ENCODE data around the gene GBGT1.

GBGT1 gene

GRCh38 chr9:133129001-133129795 lies 34.5 kb downstream of the GBGT1 start:
- Histone ChIP-seq H3K4me1 (peaks cover 82 to 100% (median 100%) of the 10 kb centered on the region in 10 experiments), H3K4me3 (no peak overlapping the region), H3K36me3 (peaks cover 0 to 45% (median 13%) of the 10 kb centered on the region in 11 experiments; a peak in 11 of 22 replicates), H4K20me1 (peaks cover 9 to 100% (median 98%) of the 10 kb centered on the region in 11 experiments; a peak in 21 of 22 replicates), H3K9me3 (replicated peaks in 1 of 11) (no peaks in the 10 kb centered on the region), H3K27me3 (no peaks in the 10 kb centered on the region), H3K9ac (peak overlapping the region; percentile 8 to 83 (median 70); a peak in 18 of 22 replicates), H3K27ac (peak overlapping the region; percentile 13 to 84 (median 61); a peak in 16 of 22 replicates), H3K4me2 (peak overlapping the region; percentile 83 to 100 (median 97); a peak in 21 of 22 replicates)
- TF ChIP-seq Cebpa-rat (IDR thresholded peaks at IDR 0.05), result no peak

- peaks cover 81 to 100% (median 100%) of the 10 kb centered on the region in 10 experiments for H3K4me1 ChIP-seq
- peak overlapping the region; percentile 83 to 100 (median 97) for H3K4me2 ChIP-seq
- no peak overlapping the region for H3K4me3 ChIP-seq
- TF ChIP-seq Cebpa-rat (IDR thresholded peaks at IDR 0.05), result no peak
- no peaks in the 10 kb centered on the region for H3K27me3 ChIP-seq
- H3K36me3 ChIP-seq, result peaks cover 0 to 42% (median 11%) of the 10 kb centered on the region in 11 experiments; a peak in 11 of 22 replicates
- H4K20me1 ChIP-seq, result peaks cover 5 to 100% (median 94%) of the 10 kb centered on the region in 11 experiments; a peak in 21 of 22 replicates
- H3K9ac ChIP-seq, result peak overlapping the region; percentile 53 to 83 (median 70); a peak in 18 of 22 replicates
- peak overlapping the region in 8 of 11 experiments; percentile 47 to 88 (median 80); a peak in 16 of 22 replicates for H3K27ac ChIP-seq
- no peaks in the 10 kb centered on the region for H3K9me3 ChIP-seq (replicated peaks in 1 of 11)
Measured at GRCh38 chr9:133128152-133128551, 35.6 kb downstream of the GBGT1 start.

GRCh38 chr9:133127340-133127981 lies 36.3 kb downstream of the GBGT1 start:
- no peaks in the 10 kb centered on the region for H3K27me3 ChIP-seq
- H3K4me2 ChIP-seq, result peak overlapping the region; percentile 83 to 100 (median 97)

GRCh38 chr9:133126697-133127339 lies 36.9 kb downstream of the GBGT1 start:
- peaks cover 0 to 28% (median 7%) of the 10 kb centered on the region in 11 experiments; a peak in 10 of 22 replicates for H3K36me3 ChIP-seq
- peak overlapping the region; percentile 10 to 58 (median 36); a peak in 16 of 20 replicates for H3K4me3 ChIP-seq
- no peaks in the 10 kb centered on the region for H3K27me3 ChIP-seq
- peaks cover 0 to 100% (median 89%) of the 10 kb centered on the region in 11 experiments; a peak in 21 of 22 replicates for H4K20me1 ChIP-seq
- H3K4me1 ChIP-seq, result peaks cover 81 to 100% (median 100%) of the 10 kb centered on the region in 10 experiments
- TF ChIP-seq Cebpa-rat (IDR thresholded peaks at IDR 0.05), result no peak
- peak overlapping the region; percentile 83 to 100 (median 97) for H3K4me2 ChIP-seq
- peak overlapping the region; percentile 68 to 88 (median 79) for H3K27ac ChIP-seq
- no peaks in the 10 kb centered on the region for H3K9me3 ChIP-seq (replicated peaks in 1 of 11)
- H3K9ac ChIP-seq, result peak overlapping the region; percentile 57 to 83 (median 70)

More at GRCh38 chr9:133127340-133127981, 36.3 kb downstream of the GBGT1 start:
- Histone ChIP-seq H3K27ac (peak overlapping the region; percentile 68 to 88 (median 79); a peak in 21 of 22 replicates), H3K36me3 (peaks cover 0 to 35% (median 7%) of the 10 kb centered on the region in 11 experiments; a peak in 10 of 22 replicates), H3K9me3 (replicated peaks in 1 of 11) (no peaks in the 10 kb centered on the region), H3K4me1 (peaks cover 81 to 100% (median 100%) of the 10 kb centered on the region in 10 experiments), H3K9ac (peak overlapping the region; percentile 57 to 83 (median 70); a peak in 21 of 22 replicates), H3K4me3 (peak overlapping the region in 7 of 10 experiments; percentile 10 to 46 (median 37); a peak in 5 of 20 replicates), H4K20me1 (peaks cover 0 to 100% (median 90%) of the 10 kb centered on the region in 11 experiments; a peak in 21 of 22 replicates)
- TF ChIP-seq Cebpa-rat (IDR thresholded peaks at IDR 0.05), result no peak

- TF ChIP-seq Cebpa-rat (IDR thresholded peaks at IDR 0.05), result no peak
- peaks cover 79 to 99% (median 98%) of the 10 kb centered on the region in 10 experiments for H3K4me1 ChIP-seq
- peak overlapping the region; percentile 68 to 88 (median 80) for H3K27ac ChIP-seq
- H3K36me3 ChIP-seq, result peaks cover 0 to 27% (median 7%) of the 10 kb centered on the region in 11 experiments; a peak in 10 of 22 replicates
- H3K4me3 ChIP-seq, result peak overlapping the region; percentile 10 to 58 (median 36); a peak in 16 of 20 replicates
- peaks cover 0 to 99% (median 87%) of the 10 kb centered on the region in 11 experiments; a peak in 21 of 22 replicates for H4K20me1 ChIP-seq
- peak overlapping the region; percentile 57 to 83 (median 70) for H3K9ac ChIP-seq
- H3K27me3 ChIP-seq, result no peaks in the 10 kb centered on the region
- peak overlapping the region; percentile 83 to 100 (median 97) for H3K4me2 ChIP-seq
- H3K9me3 ChIP-seq (replicated peaks in 1 of 11), result no peaks in the 10 kb centered on the region
Measured at GRCh38 chr9:133125941-133126696, 37.6 kb downstream of the GBGT1 start.

- Histone ChIP-seq H3K4me3 (0 out of 20 replicates have a peak overlapping the region, but pooled peaks of 1 of the 10 experiments have one; percentile 8), H3K4me1 (peaks cover 81 to 98% (median 96%) of the 10 kb centered on the region in 10 experiments), H3K9ac (peak overlapping the region in 8 of 11 experiments; percentile 39 to 83 (median 69); a peak in 14 of 22 replicates), H3K4me2 (peak overlapping the region; percentile 83 to 100 (median 97)), H3K27me3 (no peaks in the 10 kb centered on the region), H3K36me3 (peaks cover 0 to 27% (median 7%) of the 10 kb centered on the region in 11 experiments; a peak in 10 of 22 replicates), H4K20me1 (peaks cover 1 to 97% (median 84%) of the 10 kb centered on the region in 11 experiments; a peak in 21 of 22 replicates), H3K9me3 (replicated peaks in 1 of 11) (no peaks in the 10 kb centered on the region), H3K27ac (peak overlapping the region; percentile 26 to 88 (median 80); a peak in 19 of 22 replicates)
- TF ChIP-seq Cebpa-rat (IDR thresholded peaks at IDR 0.05), result no peak
Measured at GRCh38 chr9:133124907-133125275, 38.8 kb downstream of the GBGT1 start.

GRCh38 chr9:133124123-133124906 lies 39.4 kb downstream of the GBGT1 start:
- peak in 5 of 11 experiments; percentile 24 to 43 (median 33); a peak in 3 of 22 replicates for TF ChIP-seq Cebpa-rat (IDR thresholded peaks at IDR 0.05)
- H3K4me1 ChIP-seq, result peaks cover 84 to 98% (median 96%) of the 10 kb centered on the region in 10 experiments
- peak overlapping the region in 1 of 10 experiments; percentile 8; a peak in 1 of 20 replicates for H3K4me3 ChIP-seq
- H3K27me3 ChIP-seq, result no peaks in the 10 kb centered on the region
- H4K20me1 ChIP-seq, result peaks cover 7 to 97% (median 84%) of the 10 kb centered on the region in 11 experiments; a peak in 21 of 22 replicates
- peak overlapping the region; percentile 83 to 100 (median 97) for H3K4me2 ChIP-seq
- no peaks in the 10 kb centered on the region for H3K9me3 ChIP-seq (replicated peaks in 1 of 11)
- peak overlapping the region in 9 of 11 experiments; percentile 37 to 83 (median 53); a peak in 14 of 22 replicates for H3K9ac ChIP-seq
- H3K27ac ChIP-seq, result peak overlapping the region; percentile 26 to 88 (median 80); a peak in 20 of 22 replicates
- H3K36me3 ChIP-seq, result peaks cover 0 to 24% (median 7%) of the 10 kb centered on the region in 11 experiments; a peak in 10 of 22 replicates

Data from BLaER1 treated with 17β-estradiol and CSF1 and Interleukin-3, amounts not matched to agents 10 nM and 100 nM (cell line).